ENCODE data around the gene CARMIL1. TPM values are rescaled to one million over a fixed set of nuclear protein-coding genes. Genes with fewer than 3 reads are reported as not detected.

Gene CARMIL1
- total and polyA plus RNA-seq, 10 of the 15 experiments (the other 5 are each of a cell fraction or from before 2014, with no cell fraction given): 6.4 to 18.1 (median 10.3) TPM

- BruUV-seq (replicated peaks): no TSS peak
- Histone ChIP-seq H3K4me3 (no peak overlapping the region), H3K9ac (ENCODE audit: control insufficient read depth, insufficient read depth, low read length) (no peak overlapping the region), H3K79me2 (ENCODE audit: control insufficient read depth, insufficient read depth, low read length) (no peaks in the 10 kb centered on the region), H3K36me3 (ENCODE audit: control insufficient read depth in 2 of 2, insufficient read depth in 2 of 2, low read length in 1 of 2) (no peaks in the 10 kb centered on the region), H2AFZ (ENCODE audit: control insufficient read depth, low read depth, low read length) (no peak overlapping the region), H3K4me1 (ENCODE audit: control insufficient read depth, insufficient read depth, low read length) (no peaks in the 10 kb centered on the region), H3K9me3 (replicated peaks; ENCODE audit: control insufficient read depth, insufficient read depth, low read length) (no peaks in the 10 kb centered on the region), H3K27me3 (replicated peaks in 1 of 2; ENCODE audit: control insufficient read depth in 2 of 2, insufficient read depth in 2 of 2, low read length in 1 of 2) (peaks cover 0 to 6% of the 10 kb centered on the region in 2 experiments; a peak in 2 of 4 replicates), H3K4me2 (ENCODE audit: control insufficient read depth, insufficient read depth) (no peak overlapping the region), H4K20me1 (ENCODE audit: control insufficient read depth, insufficient read depth) (no peaks in the 10 kb centered on the region), H3K27ac (ENCODE audit: control insufficient read depth, insufficient read depth) (no peak overlapping the region)
- DNase-seq (ENCODE audit: low read depth, low spot score) (no peak), ATAC-seq (no peak), FAIRE-seq (no peak)
- ChIA-PET CTCF (interaction anchor here (1.3 to 2.6 kb wide), 2 partner anchors 9 to 324 kb away, joined by 5 to 16 read pairs; no protein-coding TSS in a partner anchor), SMC1A (ENCODE audit: uncharacterized antibody, unreplicated experiment) (interaction anchor here (0.8 to 1.3 kb wide), 2 partner anchors 9 to 288 kb away, joined by 3 read pairs; no protein-coding TSS in a partner anchor), RAD21 (ENCODE audit: unreplicated experiment) (no interaction called here), POLR2A (no interaction called here)
- intact Hi-C loops (cut with micrococcal nuclease; ENCODE audit: unreplicated experiment) (no loop called here), in situ Hi-C loops (cut with MboI) (no loop called here)
- 61% methylated on average over 13 of the region's 13 CpGs for WGBS (ENCODE audit: insufficient coverage, insufficient replicate concordance, low lambda C conversion rate, missing lambda C conversion rate)
- TF ChIP-seq RAD51 (IDR thresholded peaks at IDR 0.05) (no peak), SPI1 (IDR thresholded peaks at IDR 0.05; ENCODE audit: borderline replicate concordance, insufficient read depth, low read depth, low read length) (no peak), ZBTB40 (IDR thresholded peaks at IDR 0.05; ENCODE audit: borderline replicate concordance) (no peak), REST (IDR thresholded peaks at IDR 0.05; ENCODE audit: low read depth, low read length) (no peak), DPF2 (IDR thresholded peaks at IDR 0.05) (no peak), YY1 (IDR thresholded peaks at IDR 0.05; ENCODE audit: low read depth, low read length) (no peak), EP300 (IDR thresholded peaks at IDR 0.05; ENCODE audit: borderline replicate concordance in 1 of 2, control insufficient read depth in 1 of 2, low read depth in 2 of 2, low read length in 2 of 2) (no peak), E2F8 (IDR thresholded peaks at IDR 0.05; ENCODE audit: low read depth, partially characterized antibody) (no peak), USF2 (IDR thresholded peaks at IDR 0.05; ENCODE audit: borderline replicate concordance, low read depth, low read length) (no peak), BRCA1 (IDR thresholded peaks at IDR 0.05; ENCODE audit: low read depth, low read length) (no peak)
Observed at GRCh38 chr6:25232479-25232878, 46.7 kb upstream of the CARMIL1 start.
